Endodermal cell (in vitro differentiated cells): ENCODE results near the gene DNMT3A. TPM values are rescaled to one million over a fixed set of nuclear protein-coding genes. Genes with fewer than 3 reads are reported as not detected.

Source experiments
- DNase-seq: peaks from one replicate; pipeline ENCODE4 v3.0.0-alpha.2; 2017
- H3K27ac ChIP-seq: 2 replicates; pipeline ENCODE4 v1.5.1; 2013; ENCODE audit warnings: mild to moderate bottlenecking, low read depth, low read length, moderate library complexity
- H3K27me3 ChIP-seq: 2 replicates; pipeline ENCODE4 v1.6.1; 2013; ENCODE audit warnings: mild to moderate bottlenecking, low read length, moderate library complexity; ENCODE audit not compliant: insufficient read depth, control insufficient read depth, poor library complexity, severe bottlenecking
- H3K36me3 ChIP-seq: 2 replicates; pipeline ENCODE4 v1.7.0; 2013; ENCODE audit warnings: mild to moderate bottlenecking, low read length, moderate library complexity; ENCODE audit not compliant: control insufficient read depth, insufficient read depth
- H3K4me1 ChIP-seq: one replicate; pipeline ENCODE4 v1.7.0; 2013; ENCODE audit warnings: low read length; ENCODE audit not compliant: control insufficient read depth, insufficient read depth
- H3K4me3 ChIP-seq: 2 replicates; pipeline ENCODE4 v1.5.1; 2013; ENCODE audit warnings: mild to moderate bottlenecking, low read length, moderate library complexity
- H3K9ac ChIP-seq: 2 replicates; pipeline ENCODE4 v1.6.1; 2013; ENCODE audit warnings: mild to moderate bottlenecking, low read length, moderate library complexity; ENCODE audit not compliant: poor library complexity, severe bottlenecking; ENCODE audit errors: extremely low read depth
- H3K9me3 ChIP-seq: 2 replicates; pipeline ENCODE4 v1.6.1; 2013; ENCODE audit warnings: mild to moderate bottlenecking, low read length, moderate library complexity; ENCODE audit not compliant: control insufficient read depth
- H3K27ac Mint-ChIP-seq: 2 replicates; pipeline ENCODE4 v1.8.0; 2020; ENCODE audit warnings: mixed read lengths
- H3K27me3 Mint-ChIP-seq: 2 replicates; pipeline ENCODE4 v1.8.0; 2021; ENCODE audit warnings: mild to moderate bottlenecking, mixed read lengths; ENCODE audit not compliant: insufficient read depth
- H3K36me3 Mint-ChIP-seq: 2 replicates; pipeline ENCODE4 v1.8.0; 2020; ENCODE audit warnings: low read depth, mixed read lengths
- H3K4me1 Mint-ChIP-seq: 2 replicates; pipeline ENCODE4 v1.8.0; 2020; ENCODE audit warnings: mixed read lengths
- H3K4me3 Mint-ChIP-seq: 2 replicates; pipeline ENCODE4 v1.8.0; 2020; ENCODE audit warnings: mild to moderate bottlenecking, moderate library complexity, mixed read lengths
- H3K9me3 Mint-ChIP-seq: 2 replicates; pipeline ENCODE4 v1.8.0; 2020; ENCODE audit warnings: mild to moderate bottlenecking, mixed read lengths
- WGBS, 2 experiments: methylation state at CpG; one replicate each; pipeline versions ENCODE4 v1.1.5 to v1.1.7; 2013; ENCODE audit warnings: missing lambda C conversion rate in 2 of 2, mixed read lengths in 1 of 2; ENCODE audit not compliant: insufficient coverage in 1 of 2, insufficient read length in 1 of 2; 5-methylcytosine and 5-hydroxymethylcytosine counted together
- total RNA-seq, 2 donors: library from RNA; stranded (reverse); fragmentation: NEBNext Ultra II Directional in 1 of 2; extraction: Animal tissue kit (Norgen Biotek cat#: 25700) in 1 of 2; gene quantifications; 2 replicates in 1 of 2; 3 replicates in 1 of 2; pipeline ENCODE4 v1.2.1, GENCODE V29; 2021
- TF ChIP-seq, protein P1 (sequence below): fragments of 200-600 bp; sonication (generic); conservative IDR thresholded peaks from 2 replicates; pipeline ENCODE4 v1.5.0; 2021; ENCODE audit warnings: antibody characterized with exemption, mild to moderate bottlenecking

Gene DNMT3A
- total RNA-seq, 2 donors from 2014 or later, result 124 to 139 TPM

DNA sequence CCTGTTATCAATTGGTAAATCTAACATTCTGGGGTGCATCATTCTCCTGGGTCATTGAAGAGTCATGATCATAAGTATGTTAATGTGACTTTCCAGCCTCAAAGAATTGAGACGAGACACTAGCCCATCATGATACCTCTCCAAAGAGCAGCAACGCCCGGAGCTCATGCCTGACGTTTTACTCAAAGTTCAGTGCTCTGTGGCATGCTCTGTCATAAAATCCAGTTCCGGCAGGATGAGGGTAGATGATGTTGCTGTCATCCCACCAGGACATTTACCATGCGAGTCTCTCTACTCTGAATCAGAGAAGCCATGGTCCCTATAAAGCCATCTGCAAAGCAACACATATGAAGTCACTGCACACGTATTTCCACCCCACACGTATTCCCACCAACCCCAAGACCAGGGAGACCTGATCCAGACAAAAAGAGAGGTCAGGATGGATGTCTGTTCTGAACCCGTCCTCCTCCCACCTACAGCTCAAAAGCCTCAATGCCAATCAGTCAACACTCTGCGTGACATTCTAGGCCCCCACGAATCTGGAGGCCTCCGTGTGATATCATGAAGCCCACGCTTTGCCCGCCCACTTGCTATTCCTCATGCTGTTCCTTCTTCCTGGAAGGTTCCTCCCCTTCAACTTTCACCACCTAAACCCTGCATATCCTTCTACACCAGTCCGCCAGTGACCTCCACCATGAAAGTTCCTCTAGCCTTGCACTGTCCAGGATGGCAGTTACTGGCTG is 85.8 kb downstream of the DNMT3A start:
- 92% methylated on average over 12 to 15 of the region's 15 CpGs for WGBS, 2 experiments
- Histone ChIP-seq H3K4me3 (no peak overlapping the region), H3K27me3 (no peaks in the 10 kb centered on the region), H3K36me3 (no peaks in the 10 kb centered on the region), H3K4me1 (peaks cover 40% of the 10 kb centered on the region), H3K9me3 (no peaks in the 10 kb centered on the region), H3K27ac (no peak overlapping the region), H3K9ac (no peak overlapping the region)
- no peaks in the 10 kb centered on the region for H3K27me3 Mint-ChIP-seq
- TF ChIP-seq, protein P1, sequence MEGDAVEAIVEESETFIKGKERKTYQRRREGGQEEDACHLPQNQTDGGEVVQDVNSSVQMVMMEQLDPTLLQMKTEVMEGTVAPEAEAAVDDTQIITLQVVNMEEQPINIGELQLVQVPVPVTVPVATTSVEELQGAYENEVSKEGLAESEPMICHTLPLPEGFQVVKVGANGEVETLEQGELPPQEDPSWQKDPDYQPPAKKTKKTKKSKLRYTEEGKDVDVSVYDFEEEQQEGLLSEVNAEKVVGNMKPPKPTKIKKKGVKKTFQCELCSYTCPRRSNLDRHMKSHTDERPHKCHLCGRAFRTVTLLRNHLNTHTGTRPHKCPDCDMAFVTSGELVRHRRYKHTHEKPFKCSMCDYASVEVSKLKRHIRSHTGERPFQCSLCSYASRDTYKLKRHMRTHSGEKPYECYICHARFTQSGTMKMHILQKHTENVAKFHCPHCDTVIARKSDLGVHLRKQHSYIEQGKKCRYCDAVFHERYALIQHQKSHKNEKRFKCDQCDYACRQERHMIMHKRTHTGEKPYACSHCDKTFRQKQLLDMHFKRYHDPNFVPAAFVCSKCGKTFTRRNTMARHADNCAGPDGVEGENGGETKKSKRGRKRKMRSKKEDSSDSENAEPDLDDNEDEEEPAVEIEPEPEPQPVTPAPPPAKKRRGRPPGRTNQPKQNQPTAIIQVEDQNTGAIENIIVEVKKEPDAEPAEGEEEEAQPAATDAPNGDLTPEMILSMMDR, result no peak
- H3K9me3 Mint-ChIP-seq, result no peaks in the 10 kb centered on the region
- no peak overlapping the region for H3K4me3 Mint-ChIP-seq
- DNase-seq, result no peak
- no peak overlapping the region for H3K27ac Mint-ChIP-seq
- peaks cover 7% of the 10 kb centered on the region for H3K36me3 Mint-ChIP-seq
- H3K4me1 Mint-ChIP-seq, result peaks cover 68% of the 10 kb centered on the region

DNA sequence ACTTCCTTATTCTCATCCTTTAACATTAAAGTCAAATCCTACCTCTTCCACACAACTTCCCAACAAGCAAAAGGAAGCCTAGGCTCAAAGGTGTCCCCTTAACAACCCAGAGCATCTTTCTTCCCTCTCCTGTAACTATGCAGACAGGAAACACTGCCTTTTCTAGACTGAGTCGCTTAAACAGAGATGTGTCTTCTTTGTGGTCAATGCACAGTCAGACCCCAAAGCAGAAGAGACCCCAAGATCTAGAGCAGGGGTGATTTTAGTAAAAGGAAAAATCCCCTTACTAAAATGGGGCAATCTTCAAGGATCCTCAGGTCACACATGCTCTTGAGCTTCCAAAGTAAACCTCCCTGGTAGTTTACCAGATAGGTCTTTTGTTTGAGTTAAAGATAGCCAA is 86.8 kb downstream of the DNMT3A start:
- no peaks in the 10 kb centered on the region for H3K9me3 ChIP-seq
- DNase-seq, result no peak
- no peak overlapping the region for H3K4me3 ChIP-seq
- H3K4me1 ChIP-seq, result peaks cover 44% of the 10 kb centered on the region
- H3K36me3 ChIP-seq, result no peaks in the 10 kb centered on the region
- WGBS, 2 experiments, result 87% methylated on average over 1 of the region's 1 CpG; no CpG with 5 or more reads in 1 of the 2 experiments
- Mint-ChIP-seq H3K36me3 (peaks cover 9% of the 10 kb centered on the region), H3K4me3 (no peak overlapping the region), H3K27ac (no peak overlapping the region), H3K27me3 (no peaks in the 10 kb centered on the region), H3K4me1 (peaks cover 69% of the 10 kb centered on the region), H3K9me3 (no peaks in the 10 kb centered on the region)
- H3K27me3 ChIP-seq, result no peaks in the 10 kb centered on the region
- no peak overlapping the region for H3K27ac ChIP-seq
- no peak overlapping the region for H3K9ac ChIP-seq
- TF ChIP-seq, protein P1, result no peak

GRCh38 chr2:25253153-25253626 is 88.5 kb downstream of the DNMT3A start:
- peak overlapping the region; percentile 73 for H3K27ac ChIP-seq
- no peaks in the 10 kb centered on the region for H3K27me3 Mint-ChIP-seq
- no peaks in the 10 kb centered on the region for H3K9me3 Mint-ChIP-seq
- DNase-seq, result no peak
- peak overlapping the region; percentile 87 for H3K4me3 Mint-ChIP-seq
- H3K36me3 ChIP-seq, result peaks cover 10% of the 10 kb centered on the region
- H3K9ac ChIP-seq, result peak overlapping the region; percentile 52
- peak overlapping the region; percentile 93 for H3K27ac Mint-ChIP-seq
- TF ChIP-seq, protein P1, result no peak
- peaks cover 65% of the 10 kb centered on the region for H3K4me1 Mint-ChIP-seq
- H3K27me3 ChIP-seq, result no peaks in the 10 kb centered on the region
- H3K9me3 ChIP-seq, result no peaks in the 10 kb centered on the region
- H3K36me3 Mint-ChIP-seq, result peaks cover 22% of the 10 kb centered on the region
- peak overlapping the region; percentile 71 for H3K4me3 ChIP-seq
- peaks cover 37% of the 10 kb centered on the region for H3K4me1 ChIP-seq
- WGBS, 2 experiments, result 79 to 89% methylated on average over 3 to 11 of the region's 11 CpGs
